HG03442 (cell line): ENCODE data around the gene PCMT1.
"Not testable (repeated sequence)": the region's sequence is repeated elsewhere in the genome, so short reads cannot be mapped to it uniquely, and the experiment has no call there.

Experiments used
- ATAC-seq: cut with Tn5 transposase; IDR thresholded peaks from one replicate; pipeline ENCODE4 v1.9.1; 2021; ENCODE audit warnings: mild to moderate bottlenecking, moderate library complexity; ENCODE audit not compliant: unreplicated experiment

The PCMT1 gene

GRCh38 chr6:149813351-149813750, 63.8 kb downstream of the PCMT1 start:
- ATAC-seq: no peak

- no peak for ATAC-seq
Observed at GRCh38 chr6:149815788-149816187, 66.2 kb downstream of the PCMT1 start.

GRCh38 chr6:149820506-149820905, 71.0 kb downstream of the PCMT1 start:
- ATAC-seq: no peak

DNA sequence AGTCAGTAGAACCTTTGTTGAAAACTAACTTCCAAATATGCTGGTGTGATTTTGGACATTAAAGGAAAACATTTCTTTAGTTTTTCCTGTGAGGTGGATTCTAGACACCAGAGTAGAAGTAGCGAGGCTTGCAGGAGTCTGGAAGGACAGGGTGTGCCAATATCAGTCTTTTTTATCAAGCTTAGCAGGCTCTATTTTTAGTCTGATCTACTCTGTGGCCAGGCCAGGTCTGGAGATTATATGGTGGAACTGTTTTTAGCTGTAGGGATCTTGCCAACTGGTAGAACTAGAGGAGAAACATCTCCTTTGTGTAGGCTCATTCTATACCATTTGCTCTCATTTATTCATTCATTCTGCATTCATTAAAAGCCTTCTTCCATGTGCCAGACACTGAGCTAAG, 72.0 kb downstream of the PCMT1 start:
- ATAC-seq: no peak

DNA sequence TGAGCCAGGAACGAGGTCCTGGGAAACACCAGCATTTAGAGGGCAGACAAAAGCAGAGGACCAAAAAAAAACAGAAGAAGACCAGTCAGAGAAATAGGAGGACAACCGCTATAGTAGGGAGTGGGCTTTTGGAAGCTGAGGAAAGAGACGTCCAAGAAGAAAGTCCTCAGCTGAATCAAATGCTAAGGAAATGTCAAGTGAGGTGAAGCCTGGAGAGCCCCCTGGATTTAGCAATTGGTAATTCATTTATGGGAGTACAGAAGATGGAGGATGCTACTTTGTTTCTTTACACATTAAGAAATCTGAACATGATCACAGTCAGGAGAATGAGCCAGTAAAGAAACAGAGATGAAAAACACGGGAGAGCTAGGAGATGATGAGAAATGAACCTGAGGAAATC, 73.5 kb downstream of the PCMT1 start:
- ATAC-seq: no peak

GRCh38 chr6:149825292-149825691, 75.8 kb downstream of the PCMT1 start:
- ATAC-seq: no peak

- no peak for ATAC-seq
Observed at GRCh38 chr6:149830731-149831307, 81.3 kb downstream of the PCMT1 start.

DNA sequence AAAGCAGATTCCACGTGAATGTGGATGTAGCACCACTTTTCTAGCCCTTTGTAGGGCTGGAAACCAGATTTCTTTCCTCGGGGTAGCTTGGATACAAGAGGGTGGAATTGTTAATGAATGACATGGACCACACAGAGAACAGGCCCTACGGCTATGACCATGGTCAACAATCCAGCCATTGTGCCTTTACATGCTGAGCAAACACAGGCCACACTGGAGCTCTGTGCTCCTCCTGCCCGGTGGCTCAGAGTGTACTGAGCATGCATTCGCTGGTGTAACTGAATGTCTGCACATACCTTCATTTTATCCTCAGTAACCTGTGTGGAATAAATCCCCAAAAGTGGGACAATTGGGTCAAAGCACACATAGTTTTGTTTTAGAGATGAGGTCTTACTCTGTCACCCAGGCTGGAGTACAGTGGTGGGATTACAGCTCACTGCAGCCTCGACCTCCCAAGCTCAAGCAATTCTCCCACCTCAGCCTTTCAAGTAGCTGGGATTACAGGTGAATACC, 81.8 kb downstream of the PCMT1 start:
- no peak for ATAC-seq

- no peak for ATAC-seq
Observed at GRCh38 chr6:149833651-149834050, 84.1 kb downstream of the PCMT1 start.

DNA sequence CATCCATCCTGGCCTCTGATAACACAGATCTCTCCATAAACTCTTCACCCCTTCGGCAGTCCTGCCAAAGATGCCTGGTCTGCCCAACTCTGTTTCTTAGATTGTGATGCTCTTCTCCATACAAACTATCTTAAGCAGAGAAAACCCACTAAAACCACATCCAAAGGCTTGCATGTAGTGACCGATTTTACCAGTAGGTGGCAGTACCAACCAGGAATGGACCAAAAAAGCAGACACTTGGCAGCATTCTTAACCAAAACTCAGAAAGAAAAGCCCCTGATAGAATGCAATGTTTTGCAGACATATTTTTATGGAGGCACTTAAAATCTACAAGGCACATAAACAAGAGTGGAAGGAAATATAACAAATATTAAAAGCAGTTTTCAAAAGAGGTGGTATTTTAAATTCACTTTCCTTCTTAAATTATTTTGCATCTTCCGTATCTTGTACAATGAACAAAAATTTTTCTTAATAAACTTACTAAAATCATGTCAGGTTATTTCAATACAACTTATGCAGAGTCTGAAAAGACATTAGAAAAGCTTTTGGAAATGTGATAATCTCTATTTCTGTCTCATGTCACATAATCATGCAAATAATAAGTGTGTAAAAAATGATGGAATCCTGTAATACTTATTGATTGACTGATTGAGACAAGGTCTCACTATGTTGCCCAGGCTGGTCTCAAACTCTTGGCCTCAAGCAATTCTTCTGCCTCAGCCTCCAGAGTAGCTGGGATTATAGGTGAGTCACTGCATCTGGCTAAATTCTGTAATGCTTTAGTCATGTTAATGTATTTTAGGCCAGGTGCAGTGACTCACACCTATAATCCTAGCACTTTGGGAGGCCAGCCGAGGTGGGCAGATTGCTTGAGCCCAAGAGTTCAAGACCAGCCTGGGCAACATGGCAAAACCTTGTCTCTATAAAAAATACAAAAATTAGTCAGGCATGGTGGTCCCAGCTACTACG, 85.3 kb downstream of the PCMT1 start:
- ATAC-seq: no peak

DNA sequence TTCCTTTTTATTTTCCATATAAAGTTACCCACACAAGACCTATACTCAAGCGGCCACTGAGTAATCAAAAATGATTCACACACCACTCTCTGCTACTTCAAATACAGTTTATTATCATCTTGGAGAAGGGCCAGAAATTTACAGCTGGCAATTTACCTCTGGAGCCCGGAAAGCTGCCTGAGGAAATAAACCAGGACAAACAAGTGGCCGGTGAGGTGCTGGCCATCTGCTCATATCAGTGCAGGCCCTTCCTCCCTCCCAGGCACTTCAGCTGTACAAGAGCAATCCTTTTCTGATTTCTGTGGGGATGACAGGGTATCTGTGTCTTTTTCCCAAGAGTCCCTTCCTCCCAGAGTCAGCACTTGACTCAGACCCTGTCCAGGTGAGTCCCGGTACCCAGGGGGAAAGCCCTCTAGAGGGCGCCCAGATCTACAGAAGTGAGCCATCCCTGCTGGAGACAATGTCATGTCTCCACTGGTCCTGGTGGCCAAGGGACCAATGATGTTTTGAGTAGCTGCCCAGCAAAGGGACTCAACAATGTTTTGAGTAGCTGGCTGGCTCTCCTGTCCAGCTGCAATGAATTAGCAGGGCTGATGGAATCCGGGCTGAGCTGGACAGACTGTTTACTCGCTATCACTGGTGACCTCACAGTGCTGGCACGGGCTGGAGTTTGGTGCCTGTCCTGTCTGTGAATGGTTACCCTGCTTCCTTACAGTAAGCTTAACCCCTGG, 91.0 kb downstream of the PCMT1 start:
- ATAC-seq: peak; percentile 42

DNA sequence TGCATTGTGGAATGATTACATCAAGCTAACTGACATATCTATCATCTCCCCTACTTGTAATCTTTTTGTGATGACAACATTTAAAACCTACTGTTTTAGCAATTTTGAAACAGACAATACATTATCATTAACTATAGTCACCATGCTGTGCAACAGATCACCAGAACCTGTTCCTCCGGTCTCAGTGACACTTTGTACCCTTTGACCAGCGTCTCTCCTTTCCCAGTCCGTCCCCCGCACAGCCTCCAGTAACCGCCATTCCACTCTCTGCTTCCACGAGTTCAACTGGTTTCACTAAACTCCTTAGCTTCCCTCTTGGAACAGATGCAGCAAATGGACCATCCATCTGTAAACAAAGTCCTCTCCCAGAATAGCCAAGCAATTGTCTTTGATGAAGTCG, 92.8 kb downstream of the PCMT1 start:
- ATAC-seq: no peak

DNA sequence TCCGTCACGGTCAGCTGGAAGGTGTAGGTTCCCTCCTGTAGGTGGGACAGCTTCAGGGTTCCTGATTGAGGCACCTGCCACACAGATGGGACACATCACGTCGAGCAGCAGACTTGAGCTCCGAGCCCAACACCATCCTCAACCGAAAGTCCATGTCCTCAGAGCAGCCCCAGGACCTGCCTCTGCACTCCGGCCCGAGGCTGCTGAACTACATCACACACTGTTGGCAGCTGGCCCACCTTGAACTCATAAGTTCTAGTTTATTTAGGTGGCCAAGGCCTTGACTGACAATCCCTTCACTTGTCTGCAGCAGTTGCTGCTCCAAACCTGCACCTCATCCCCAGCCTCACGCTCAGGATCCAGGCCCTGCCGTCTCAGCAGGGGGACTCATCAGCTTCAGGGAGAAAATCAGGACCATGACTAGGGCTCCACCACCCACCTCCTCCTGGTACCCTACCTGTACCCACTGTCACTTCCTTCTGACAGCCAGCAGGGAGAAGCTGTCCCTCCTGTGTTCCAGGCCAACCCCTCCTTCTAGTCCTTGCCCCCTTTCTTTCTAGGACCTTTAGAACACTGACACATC, 93.6 kb downstream of the PCMT1 start:
- no peak for ATAC-seq

DNA sequence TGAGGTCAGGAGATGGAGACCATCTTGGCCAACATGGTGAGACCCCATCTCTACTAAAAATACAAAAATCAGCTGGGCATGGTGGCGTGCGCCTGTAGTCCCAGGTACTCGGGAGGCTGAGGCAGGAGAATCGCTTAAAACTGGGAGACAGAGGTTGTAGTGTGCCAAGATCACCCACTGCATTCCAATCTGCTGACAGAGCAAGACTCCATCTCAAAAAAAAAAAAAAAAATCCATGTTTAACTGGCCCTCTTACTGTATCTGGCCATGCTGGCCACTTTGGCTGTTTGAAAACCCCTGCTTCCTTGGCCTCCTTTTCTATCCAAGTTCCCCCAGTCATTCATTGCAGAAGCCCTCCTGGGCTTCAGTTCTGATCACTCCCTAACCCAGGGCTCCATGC, 94.5 kb downstream of the PCMT1 start:
- ATAC-seq: not testable (repeated sequence)

DNA sequence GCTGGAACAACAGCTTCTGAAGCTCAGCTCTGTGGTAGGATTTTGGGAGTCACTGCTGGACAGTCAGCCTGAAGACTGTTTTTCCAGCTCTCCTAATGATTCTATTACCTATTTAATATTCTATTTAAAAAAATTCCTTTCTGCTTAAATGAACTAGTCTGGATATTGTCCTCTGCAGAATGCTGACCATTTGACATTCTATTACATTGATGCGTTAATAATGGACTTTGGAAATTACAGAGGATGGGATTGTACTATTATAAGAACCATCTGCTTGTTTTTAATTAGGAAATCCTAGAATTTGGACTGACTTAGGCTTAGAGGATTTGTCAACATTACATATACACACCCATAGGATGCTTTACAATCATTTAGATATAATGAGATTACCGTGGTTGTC, 94.9 kb downstream of the PCMT1 start:
- no peak for ATAC-seq

DNA sequence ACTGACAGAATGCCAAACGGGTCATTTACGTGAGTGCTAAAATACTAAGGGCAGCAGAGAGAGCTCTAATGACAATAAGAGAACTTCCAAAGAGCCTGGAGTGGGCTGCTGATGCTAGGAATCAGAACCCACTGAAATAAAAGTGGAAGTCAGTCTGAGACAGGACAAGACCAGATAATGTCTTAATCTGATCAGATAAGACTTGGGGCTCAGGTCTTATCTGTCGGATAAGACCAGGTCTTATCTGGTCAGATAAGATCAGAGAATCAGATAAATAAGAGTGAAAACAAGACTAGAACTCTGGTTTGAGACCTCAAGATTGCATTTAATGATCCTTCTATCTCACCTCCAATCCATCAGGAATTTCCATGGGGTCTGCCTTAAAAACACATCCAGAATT, 96.0 kb downstream of the PCMT1 start:
- no peak for ATAC-seq

GRCh38 chr6:149846321-149846720, 96.8 kb downstream of the PCMT1 start:
- no peak for ATAC-seq

DNA sequence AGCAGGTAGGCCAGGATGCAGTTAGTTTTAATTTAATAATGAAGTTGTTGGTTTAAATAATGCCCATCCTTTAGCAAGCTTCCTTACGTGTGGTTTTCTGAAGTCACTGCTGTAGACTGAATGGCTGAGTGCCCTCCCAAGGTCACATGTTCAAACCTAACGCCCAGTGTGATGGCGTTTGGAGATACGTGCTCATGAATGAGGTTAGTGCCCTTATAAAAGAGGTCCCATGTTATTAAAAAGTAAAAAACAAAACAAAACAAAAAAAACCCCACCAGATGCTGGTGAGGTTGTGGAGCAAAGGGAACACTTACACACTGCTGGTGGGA, 98.4 kb downstream of the PCMT1 start:
- no peak for ATAC-seq

DNA sequence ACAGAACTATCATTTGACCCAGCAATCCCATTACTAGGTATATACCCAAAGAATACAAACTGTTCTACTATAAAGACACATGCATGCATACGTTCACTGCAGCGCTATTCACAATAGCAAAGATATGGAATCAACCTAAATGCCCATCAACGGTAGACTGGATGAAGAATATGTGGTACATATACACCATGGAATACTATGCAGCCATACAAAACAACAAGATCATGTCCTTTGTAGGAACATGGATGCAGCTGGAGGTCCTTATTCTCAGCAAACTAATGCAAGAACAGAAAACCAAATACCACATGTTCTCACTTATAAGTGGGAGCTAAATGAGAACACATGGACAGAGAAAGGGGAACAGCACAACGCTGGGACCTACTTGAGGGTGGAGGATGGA, 98.8 kb downstream of the PCMT1 start:
- not testable (repeated sequence) for ATAC-seq

DNA sequence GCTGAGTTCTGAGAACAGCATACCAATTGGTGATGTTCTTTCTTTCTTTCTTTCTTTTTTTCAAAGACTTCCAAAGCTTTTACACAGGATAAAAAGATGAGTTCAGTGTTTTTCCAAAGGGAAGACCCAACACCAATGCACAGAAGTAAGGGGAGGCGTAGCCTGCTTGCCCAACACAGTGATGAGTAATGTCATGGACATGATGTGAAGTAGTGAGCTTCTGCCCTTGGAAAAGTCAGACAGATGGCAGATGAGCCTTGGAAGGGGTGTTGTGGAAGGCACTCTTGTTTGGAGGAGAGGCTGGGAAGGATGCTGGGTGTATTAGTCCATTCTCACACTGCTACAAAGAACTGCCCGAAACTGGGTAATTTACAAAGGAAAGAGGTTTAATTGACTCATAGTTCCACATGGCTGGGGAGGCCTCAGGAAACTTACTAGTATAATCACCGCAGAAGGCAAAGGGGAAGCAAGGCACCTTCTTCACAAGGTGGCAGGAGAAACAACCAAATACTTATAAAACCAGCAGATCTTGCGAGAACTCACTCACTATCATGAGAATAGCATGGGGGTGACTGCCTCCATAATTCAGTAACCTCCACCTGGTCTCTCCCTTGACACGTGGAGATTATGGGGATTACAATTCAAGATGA, 102.0 kb downstream of the PCMT1 start:
- ATAC-seq: peak; percentile 9

DNA sequence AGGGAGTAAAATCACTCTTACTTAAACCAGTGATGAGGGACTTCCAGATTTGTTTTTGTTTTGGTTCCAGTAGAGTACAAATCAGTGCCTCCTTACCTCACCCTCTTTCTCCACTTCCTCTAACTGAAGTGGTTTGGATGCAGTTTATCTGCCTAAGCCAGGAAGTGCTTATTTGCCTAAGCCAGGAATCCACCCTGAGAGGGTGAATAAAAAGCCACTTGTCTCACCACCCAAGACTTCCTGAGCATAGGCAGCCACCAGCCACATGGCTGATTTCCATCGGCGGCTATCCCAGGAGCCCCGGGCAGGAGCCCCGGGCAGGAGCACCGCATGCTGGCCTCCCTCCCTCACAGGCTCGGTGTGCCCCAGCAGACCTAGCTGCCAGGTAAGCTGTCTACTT, 102.6 kb downstream of the PCMT1 start:
- peak; percentile 69 for ATAC-seq
